ENCODE results near the gene DMWD. TPM values are rescaled to one million over a fixed set of nuclear protein-coding genes. Genes with fewer than 3 reads are reported as not detected.

Gene DMWD
- total RNA-seq, 2 donors from 2014 or later, result 29.1 to 43.6 TPM

- H3K9me3 ChIP-seq, result no peaks in the 10 kb centered on the region
- peak overlapping the region in 1 of 2 donors; percentile 86 for H3K9ac ChIP-seq (ENCODE audit: low read depth in 2 of 2, low read length in 2 of 2)
- TF ChIP-seq CTCF (IDR thresholded peaks at IDR 0.05), result no peak
- no peaks in the 10 kb centered on the region for H3K36me3 ChIP-seq
- no peak for DNase-seq
- no peak overlapping the region for H3K27ac ChIP-seq
- no peak overlapping the region for H3K4me3 ChIP-seq
- intact Hi-C loops (cut with DNase I), result no loop called here
- H3K27me3 ChIP-seq, result peaks cover 4% of the 10 kb centered on the region
- peaks cover 11% of the 10 kb centered on the region for H3K4me1 ChIP-seq
Measured at GRCh38 chr19:45790942-45791341, 1.7 kb downstream of the DMWD start.

DNA sequence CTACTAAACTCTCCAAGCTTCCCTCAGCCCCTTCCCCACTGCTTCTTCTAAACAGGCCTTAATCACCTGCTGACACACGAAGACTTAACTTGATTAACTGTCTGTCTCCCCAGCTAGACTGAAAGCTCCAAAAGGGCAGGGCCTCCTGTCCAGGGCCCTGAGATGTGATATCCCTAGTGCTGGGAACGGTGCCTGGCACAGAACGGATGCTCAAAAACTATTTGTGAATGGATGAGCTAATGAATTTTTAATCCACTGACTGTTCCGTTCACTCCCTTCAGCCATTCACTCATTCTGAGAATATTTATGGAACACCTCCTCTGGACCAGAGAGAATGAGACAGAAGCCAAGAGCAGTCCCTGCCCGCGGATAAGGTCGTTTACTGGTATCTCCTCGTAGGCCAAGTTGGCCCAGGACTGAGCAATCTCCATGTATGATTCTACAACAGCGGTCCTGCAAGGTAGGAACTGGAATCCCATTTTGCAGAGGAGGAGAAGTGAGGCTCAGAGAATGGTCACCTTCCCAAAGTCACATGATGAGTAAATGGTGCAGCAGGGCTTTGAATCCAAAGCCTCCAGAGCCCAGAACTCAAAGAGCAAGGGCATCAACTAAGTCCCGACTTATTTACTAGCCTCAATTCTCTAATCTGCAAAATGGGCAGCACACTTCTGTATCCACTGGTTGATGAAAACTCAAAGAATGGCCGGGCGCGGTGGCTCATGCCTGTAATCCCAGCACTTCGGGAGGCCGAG, 3.4 kb downstream of the DMWD start:
- Histone ChIP-seq H3K4me3 (no peak overlapping the region), H3K36me3 (no peaks in the 10 kb centered on the region), H3K27ac (no peak overlapping the region), H3K9me3 (no peaks in the 10 kb centered on the region), H3K4me1 (peaks cover 11% of the 10 kb centered on the region), H3K9ac (ENCODE audit: low read depth in 2 of 2, low read length in 2 of 2) (no peak overlapping the region), H3K27me3 (no peaks in the 10 kb centered on the region)
- TF ChIP-seq CTCF (IDR thresholded peaks at IDR 0.05), result no peak
- intact Hi-C loops (cut with DNase I), result no loop called here
- no peak for DNase-seq

GRCh38 chr19:45786533-45786894, 6.1 kb downstream of the DMWD start:
- no peaks in the 10 kb centered on the region for H3K36me3 ChIP-seq
- intact Hi-C loops (cut with DNase I), result no loop called here
- no peak for DNase-seq
- peaks cover 4% of the 10 kb centered on the region for H3K4me1 ChIP-seq
- no peaks in the 10 kb centered on the region for H3K9me3 ChIP-seq
- H3K27ac ChIP-seq, result no peak overlapping the region
- no peak overlapping the region for H3K4me3 ChIP-seq
- no peaks in the 10 kb centered on the region for H3K27me3 ChIP-seq
- no peak for TF ChIP-seq CTCF (IDR thresholded peaks at IDR 0.05)
- no peak overlapping the region for H3K9ac ChIP-seq (ENCODE audit: low read depth in 2 of 2, low read length in 2 of 2)

DNA sequence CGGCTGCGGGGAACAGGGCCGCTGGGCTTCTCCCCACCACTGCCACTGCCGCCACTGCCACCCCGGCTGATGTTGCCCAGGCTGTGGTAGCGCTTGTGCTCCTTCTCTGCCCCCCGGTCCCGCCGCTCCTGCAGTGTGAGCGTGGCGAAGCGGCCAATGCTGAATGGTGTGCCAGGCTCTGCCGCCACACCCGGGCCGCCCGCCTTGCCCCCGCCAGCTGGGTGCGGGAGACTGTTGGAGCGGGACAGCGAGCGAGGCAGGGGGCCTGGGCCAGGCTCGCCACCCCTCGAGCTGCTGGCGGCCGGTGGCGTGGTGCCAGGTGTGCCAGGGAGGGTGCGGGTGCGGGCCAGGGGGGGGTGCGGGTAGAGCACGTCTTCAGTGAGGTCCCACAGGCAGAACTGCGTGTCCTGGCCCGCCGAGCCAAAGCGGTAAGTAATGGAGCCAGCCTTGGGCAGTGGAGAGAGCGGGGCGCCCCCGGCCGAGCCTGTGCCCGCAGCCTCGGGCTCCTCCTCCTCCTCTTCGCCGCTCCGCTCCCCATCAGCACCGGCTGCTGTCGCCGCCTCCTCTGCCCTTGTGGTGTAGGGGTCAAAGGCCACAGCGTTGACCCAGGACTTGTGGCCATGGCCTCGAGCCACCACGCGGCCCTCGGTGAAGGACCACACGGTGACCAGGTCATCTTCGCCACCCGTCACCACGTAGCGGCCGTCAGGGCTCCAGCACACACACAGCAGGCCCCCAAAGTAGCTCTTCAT, 6.7 kb downstream of the DMWD start:
- Histone ChIP-seq H3K36me3 (no peaks in the 10 kb centered on the region), H3K9ac (ENCODE audit: low read depth in 2 of 2, low read length in 2 of 2) (no peak overlapping the region), H3K4me1 (no peaks in the 10 kb centered on the region), H3K4me3 (no peak overlapping the region), H3K27me3 (no peaks in the 10 kb centered on the region), H3K27ac (no peak overlapping the region), H3K9me3 (no peaks in the 10 kb centered on the region)
- TF ChIP-seq CTCF (IDR thresholded peaks at IDR 0.05), result no peak
- intact Hi-C loops (cut with DNase I), result no loop called here
- DNase-seq, result no peak

DNA sequence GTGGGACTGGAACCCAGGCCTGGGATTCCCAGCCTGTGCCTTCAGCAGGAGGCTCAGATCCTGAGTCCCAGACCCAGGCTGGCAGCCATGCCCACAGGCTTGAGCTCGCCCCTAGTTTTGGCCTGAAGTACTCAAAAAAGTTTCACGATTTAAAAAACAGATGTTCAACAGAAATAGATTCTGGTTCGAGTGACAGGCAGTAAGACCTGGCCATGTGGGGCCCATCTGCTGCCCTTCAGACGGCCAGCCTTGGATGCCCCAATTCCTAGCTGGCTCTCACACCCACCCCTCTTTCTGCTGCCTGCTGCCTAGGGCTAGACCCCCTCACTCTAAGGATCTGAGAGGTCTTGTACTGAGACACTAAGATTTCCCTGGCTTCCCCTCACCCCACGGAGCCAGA, 7.5 kb downstream of the DMWD start:
- H3K4me1 ChIP-seq, result no peaks in the 10 kb centered on the region
- no peak for TF ChIP-seq CTCF (IDR thresholded peaks at IDR 0.05)
- H3K4me3 ChIP-seq, result no peak overlapping the region
- no peak for DNase-seq
- H3K36me3 ChIP-seq, result no peaks in the 10 kb centered on the region
- H3K9ac ChIP-seq (ENCODE audit: low read depth in 2 of 2, low read length in 2 of 2), result peak overlapping the region in 1 of 2 donors; percentile 43
- no peaks in the 10 kb centered on the region for H3K27me3 ChIP-seq
- no peak overlapping the region for H3K27ac ChIP-seq
- no peaks in the 10 kb centered on the region for H3K9me3 ChIP-seq
- intact Hi-C loops (cut with DNase I), result no loop called here

All from colonic mucosa (tissue), 4 donors.